RKO (cell line): Measurements from ENCODE around the gene AMDHD2.
"Not testable (repeated sequence)": the region's sequence is repeated elsewhere in the genome, so short reads cannot be mapped to it uniquely, and the experiment has no call there.

Experiments
- DNase-seq: peaks from one replicate; pipeline ENCODE4 v3.0.0-alpha.2; 2016; ENCODE audit warnings: low spot score

AMDHD2 gene

DNA sequence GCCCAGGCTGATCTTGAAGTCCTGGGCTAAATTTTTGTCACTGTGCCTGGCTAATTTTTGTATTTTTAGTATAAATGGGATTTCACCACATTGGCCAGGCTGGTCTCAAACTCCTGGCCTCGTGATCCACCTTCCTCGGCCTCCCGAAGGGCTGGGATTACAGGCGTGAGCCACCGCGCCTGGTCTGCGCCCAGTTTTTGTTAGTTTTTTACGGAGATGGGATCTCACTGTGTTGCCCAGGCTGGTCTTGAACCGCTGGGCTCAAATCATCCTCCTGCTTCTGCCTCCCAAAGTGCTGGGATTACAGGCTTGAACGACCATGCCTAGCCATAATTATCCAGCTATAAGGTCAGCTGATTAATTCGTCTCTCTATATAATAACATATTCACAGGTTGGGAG lies 13.7 kb downstream of the AMDHD2 start:
- no peak for DNase-seq

DNA sequence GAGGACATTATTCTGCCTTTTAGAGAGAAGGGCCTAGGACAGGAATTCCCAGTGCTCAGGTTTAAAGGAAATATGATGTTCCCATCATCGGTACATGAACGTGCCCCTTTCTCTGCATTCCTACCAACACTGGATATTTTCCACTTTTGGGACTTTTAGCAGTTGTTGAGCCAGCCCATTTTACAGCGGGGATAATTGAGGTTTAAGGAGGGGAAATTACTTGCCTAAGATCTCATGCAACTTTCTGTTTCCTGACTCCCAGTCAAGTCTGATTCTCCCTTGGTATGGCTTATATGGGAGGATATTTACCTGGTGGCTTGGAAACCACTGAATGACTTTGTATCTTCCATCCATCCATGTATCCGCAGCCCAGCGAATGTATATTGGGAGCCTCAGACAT lies 14.2 kb downstream of the AMDHD2 start:
- not testable (repeated sequence) for DNase-seq

DNA sequence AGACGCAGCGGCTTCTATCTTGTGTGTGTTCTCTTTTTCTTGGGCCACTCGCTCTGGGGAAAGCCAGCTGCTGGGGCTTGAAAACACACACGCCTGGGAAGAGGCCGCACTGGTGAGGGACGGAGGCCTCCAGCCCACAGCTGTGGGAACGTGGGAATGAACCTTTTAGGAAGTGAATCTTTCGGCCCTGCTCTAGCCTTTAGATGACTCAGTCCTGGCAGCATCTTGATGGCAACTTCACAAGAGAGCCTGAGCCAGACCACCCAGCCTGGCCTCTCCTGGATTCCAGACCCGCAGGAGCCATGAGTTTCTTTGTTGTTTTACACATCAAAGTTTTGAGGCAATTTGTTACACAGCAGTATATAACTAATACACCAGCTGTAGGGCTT lies 15.4 kb downstream of the AMDHD2 start:
- no peak for DNase-seq

DNA sequence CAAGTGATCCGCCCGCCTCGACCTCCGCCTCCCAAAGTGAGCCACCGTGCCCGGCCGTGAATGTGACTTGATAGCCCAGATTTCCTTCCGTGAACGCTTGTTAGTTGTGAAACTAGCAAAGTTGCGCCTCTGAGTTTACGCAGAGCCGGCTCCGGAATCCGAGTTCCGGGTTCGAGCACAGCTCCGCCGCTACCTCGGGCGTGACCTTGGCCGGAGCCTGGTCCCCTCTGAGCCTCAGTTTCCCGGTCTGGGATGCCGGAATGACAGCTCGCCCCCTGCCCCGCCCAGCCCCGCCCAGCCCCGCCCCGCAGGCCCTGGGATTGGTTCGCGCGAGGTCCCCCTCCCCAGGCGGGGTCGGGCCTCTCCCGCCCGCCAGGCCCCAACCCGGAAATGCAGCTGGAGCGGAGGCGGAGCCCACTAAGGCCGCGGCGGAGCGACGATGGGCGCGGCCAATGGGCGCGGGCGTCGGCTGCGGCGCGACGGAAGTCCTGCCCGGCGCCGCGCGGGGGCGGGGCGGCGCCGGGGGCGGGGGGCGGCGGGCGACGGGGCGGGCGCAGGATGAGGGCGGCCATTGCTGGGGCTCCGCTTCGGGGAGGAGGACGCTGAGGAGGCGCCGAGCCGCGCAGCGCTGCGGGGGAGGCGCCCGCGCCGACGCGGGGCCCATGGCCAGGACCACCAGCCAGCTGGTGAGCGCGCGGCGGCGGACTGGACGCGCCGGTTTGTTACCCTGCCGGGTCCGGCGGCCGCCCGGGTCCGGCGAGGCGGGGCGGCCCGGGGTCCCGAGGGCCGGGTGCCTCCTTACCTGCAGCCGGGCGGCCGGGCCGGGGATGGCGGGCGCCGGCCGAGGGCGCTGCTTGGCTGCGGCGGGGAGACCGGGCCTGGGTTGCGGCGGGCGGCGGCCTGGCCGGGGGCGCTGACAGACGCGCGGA lies 17.5 kb downstream of the AMDHD2 start, which contains the start of gene PDPK1:
Gene PDPK1, plus strand, starts transcription at position 571 of the 929 bp plus-strand sequence. Its CDS starts 92 bp downstream, at position 663.
- peak; percentile 93 for DNase-seq

DNA sequence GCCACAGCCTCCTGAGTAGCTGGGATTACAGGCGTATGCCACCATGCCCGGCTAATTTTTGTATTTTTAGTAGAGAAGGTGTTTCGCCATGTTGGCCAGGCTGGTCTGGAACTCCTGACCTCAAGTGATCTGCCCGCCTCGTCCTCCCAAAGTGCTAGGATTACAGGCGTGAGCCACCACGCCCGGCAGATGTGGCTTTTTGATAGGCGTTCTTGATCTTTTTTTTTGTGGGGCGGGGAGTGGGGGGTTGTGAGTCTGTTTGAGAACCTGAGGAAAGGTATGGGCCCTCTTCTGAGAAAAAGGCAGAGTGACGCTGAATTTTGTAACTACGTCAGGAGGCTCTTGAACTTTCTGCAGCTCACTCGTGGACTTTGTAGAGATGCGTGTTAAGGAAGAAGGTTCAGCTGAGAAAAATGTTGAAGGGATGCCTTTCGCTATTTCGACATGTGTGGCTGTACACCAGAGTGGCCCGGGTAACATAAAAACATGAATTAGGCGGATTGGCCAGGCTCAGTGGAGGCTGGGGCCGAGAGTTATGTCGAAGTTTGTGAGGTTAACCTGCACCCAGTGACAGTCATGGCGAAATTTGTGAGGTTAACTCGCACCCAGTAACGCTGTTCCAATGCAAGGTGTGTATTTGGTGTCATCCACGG lies 19.1 kb downstream of the AMDHD2 start:
- DNase-seq, result not testable (repeated sequence)

GRCh38 chr16:2539845-2540458 lies 19.8 kb downstream of the AMDHD2 start:
- DNase-seq, result not testable (repeated sequence)

GRCh38 chr16:2540912-2541311 lies 20.7 kb downstream of the AMDHD2 start:
- not testable (repeated sequence) for DNase-seq

GRCh38 chr16:2541409-2541808 lies 21.2 kb downstream of the AMDHD2 start:
- not testable (repeated sequence) for DNase-seq

GRCh38 chr16:2543771-2544170 lies 23.6 kb downstream of the AMDHD2 start:
- DNase-seq, result not testable (repeated sequence)

- DNase-seq, result not testable (repeated sequence)
These were observed 30.2 kb downstream of the AMDHD2 start for GRCh38 chr16:2550283-2550878.

GRCh38 chr16:2551420-2551889 lies 31.3 kb downstream of the AMDHD2 start:
- DNase-seq, result not testable (repeated sequence)

GRCh38 chr16:2554709-2555425 lies 34.7 kb downstream of the AMDHD2 start:
- not testable (repeated sequence) for DNase-seq

- not testable (repeated sequence) for DNase-seq
These were observed 37.0 kb downstream of the AMDHD2 start for GRCh38 chr16:2557150-2557549.

DNA sequence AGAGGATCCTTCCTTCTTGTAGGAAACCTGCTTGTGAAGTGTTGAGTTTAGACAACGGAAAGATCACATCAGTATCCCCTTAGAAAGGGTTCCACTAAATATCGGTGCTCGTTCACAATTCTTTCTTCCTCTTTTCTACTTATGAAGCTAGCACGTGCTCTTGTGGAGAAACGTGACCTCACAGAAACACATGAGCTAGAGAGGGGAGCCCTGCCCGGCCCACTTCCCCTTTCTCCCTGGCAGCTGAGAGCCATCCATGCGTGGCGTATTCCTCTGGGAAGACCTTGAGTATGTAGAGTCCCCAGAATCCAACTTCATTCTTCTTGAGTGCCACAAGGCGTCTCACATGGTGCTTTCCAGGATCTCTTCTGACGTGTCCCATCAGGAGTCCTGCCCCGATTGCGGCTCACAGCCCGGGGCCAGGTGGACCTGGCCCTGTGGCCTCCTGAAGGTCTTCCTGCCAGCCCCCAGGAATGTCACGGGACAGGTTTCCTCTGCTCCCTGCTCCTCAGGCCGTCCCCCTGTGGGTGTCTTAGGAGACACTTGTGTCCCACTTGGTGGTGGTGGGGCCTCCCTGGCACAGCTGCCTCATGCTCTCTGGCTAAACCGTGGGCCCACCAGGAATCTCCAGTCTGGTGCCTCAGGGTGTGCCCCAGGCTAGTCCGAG lies 40.1 kb downstream of the AMDHD2 start:
- DNase-seq, result not testable (repeated sequence)

GRCh38 chr16:2560798-2561133 lies 40.6 kb downstream of the AMDHD2 start:
- not testable (repeated sequence) for DNase-seq

- not testable (repeated sequence) for DNase-seq
These were observed 47.3 kb downstream of the AMDHD2 start for GRCh38 chr16:2567506-2567905.

GRCh38 chr16:2568573-2568972 lies 48.4 kb downstream of the AMDHD2 start:
- DNase-seq, result not testable (repeated sequence)

DNA sequence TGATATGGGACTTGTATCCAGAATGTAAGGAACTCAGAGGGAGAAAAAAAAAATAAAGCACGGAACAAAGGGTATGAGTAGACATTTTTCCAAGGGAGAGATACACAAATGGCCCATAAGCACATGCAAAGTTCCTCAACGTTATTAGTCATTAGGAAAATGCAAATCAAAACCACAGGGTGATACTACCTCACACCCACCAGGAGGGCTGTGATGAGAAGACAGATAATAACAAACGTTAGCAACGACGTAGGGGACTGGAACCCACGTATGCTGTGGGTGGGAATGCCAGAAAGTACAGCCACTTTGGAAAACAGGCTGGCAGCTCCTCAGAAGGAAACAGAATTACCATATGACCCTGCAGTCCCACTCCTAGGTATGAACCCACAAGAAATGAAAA lies 52.5 kb downstream of the AMDHD2 start:
- DNase-seq, result not testable (repeated sequence)

DNA sequence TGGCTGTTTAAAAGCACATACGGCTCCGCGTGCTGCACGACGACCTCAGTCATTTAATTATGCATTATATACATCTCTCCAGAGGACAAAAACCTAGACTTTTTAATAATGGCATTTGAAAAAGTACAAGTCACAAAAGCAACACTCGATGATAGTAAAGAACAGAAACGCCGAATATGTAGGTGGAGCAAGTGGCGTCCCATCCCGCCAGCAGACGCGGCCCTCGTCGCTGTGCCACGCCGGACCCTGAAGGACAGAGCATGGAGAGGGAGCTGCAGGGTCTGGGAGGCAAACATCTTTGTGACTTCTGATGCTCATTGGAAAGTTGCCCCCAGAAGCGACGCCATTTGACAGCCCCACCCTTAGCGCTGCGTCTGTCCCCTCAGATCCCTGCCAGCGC lies 55.7 kb downstream of the AMDHD2 start:
- DNase-seq, result not testable (repeated sequence)

DNA sequence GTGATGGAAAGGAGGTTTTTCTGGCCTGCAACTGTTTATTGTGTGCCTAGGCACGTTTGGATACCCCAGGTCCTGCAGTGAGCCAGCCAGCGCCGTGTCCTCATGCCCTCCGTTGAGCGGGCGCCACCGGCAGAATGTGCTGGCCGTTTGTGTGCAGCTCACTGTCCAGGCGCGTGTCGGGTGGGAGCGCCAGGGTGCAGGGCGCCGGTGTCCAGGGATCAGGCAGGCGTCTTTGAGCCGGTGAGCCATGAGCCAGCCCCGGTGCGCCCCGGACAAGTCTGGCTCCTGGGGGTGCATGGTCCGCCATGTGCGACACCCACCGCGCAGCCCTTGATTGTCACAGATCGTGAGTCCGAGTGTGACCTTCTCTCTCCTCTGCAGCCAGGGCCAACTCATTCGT lies 56.9 kb downstream of the AMDHD2 start:
- not testable (repeated sequence) for DNase-seq

DNA sequence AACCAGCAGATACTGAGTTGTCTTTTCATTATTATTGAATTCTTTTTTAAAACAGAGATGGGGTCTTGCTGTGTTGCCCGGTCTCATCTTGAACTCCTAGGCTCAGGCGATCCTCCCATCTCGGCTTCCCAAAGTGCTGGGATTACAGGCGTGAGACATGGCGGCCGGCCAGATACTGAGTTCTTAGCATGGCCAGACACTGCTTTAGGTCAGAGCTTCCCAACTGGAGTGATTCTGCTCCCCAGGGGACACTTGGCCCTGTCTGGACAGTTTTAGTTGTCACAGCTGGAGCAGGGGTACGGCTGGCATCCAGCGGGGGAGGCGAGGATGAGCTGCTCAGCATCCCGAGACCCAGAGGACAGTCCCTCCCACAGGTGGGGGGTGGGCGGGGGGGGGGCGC lies 58.7 kb downstream of the AMDHD2 start:
- DNase-seq, result not testable (repeated sequence)
